GM23338 (cell line): ENCODE results near the gene CCN2. TPM values are rescaled to one million over a fixed set of nuclear protein-coding genes. Genes with fewer than 3 reads are reported as not detected.
A peak's percentile ranks its signal among the peaks of the same experiment; 100 is the strongest.

Experiments
- ATAC-seq: fragments of 200-7000 bp; cut with Tn5 transposase; 3 replicates; pipeline ENCODE4 v1.9.1; 2020
- DNase-seq: peaks from one replicate; pipeline ENCODE4 v3.0.0-alpha.2; 2015; ENCODE audit warnings: low spot score
- H2AFZ ChIP-seq: fragments of 200-600 bp; sonication (generic); 2 replicates; pipeline ENCODE4 v1.8.0; 2016; ENCODE audit warnings: antibody characterized with exemption, mild to moderate bottlenecking, moderate library complexity
- H3F3A ChIP-seq: fragments of 200-600 bp; sonication (generic); replicated peaks from 2 replicates; pipeline ENCODE4 v1.8.0; 2017; ENCODE audit warnings: antibody characterized with exemption, mixed run types, low read depth
- H3K27ac ChIP-seq: fragments of 200-600 bp; sonication (generic); 2 replicates; pipeline ENCODE4 v1.6.1; 2016; ENCODE audit warnings: low read depth
- H3K27me3 ChIP-seq: fragments of 200-600 bp; sonication (generic); 2 replicates; pipeline ENCODE4 v1.8.0; 2016; ENCODE audit warnings: mild to moderate bottlenecking, mixed run types, moderate library complexity; ENCODE audit not compliant: insufficient read depth
- H3K36me3 ChIP-seq: fragments of 200-600 bp; sonication (generic); 2 replicates; pipeline ENCODE4 v1.8.0; 2016; ENCODE audit warnings: mild to moderate bottlenecking; ENCODE audit not compliant: insufficient read depth
- H3K4me1 ChIP-seq: fragments of 200-600 bp; sonication (generic); 2 replicates; pipeline ENCODE4 v1.8.0; 2016; ENCODE audit warnings: mild to moderate bottlenecking, moderate library complexity; ENCODE audit not compliant: insufficient read depth
- H3K4me2 ChIP-seq: fragments of 200-600 bp; sonication (generic); 2 replicates; pipeline ENCODE4 v1.7.1; 2017; ENCODE audit warnings: mixed run types
- H3K4me3 ChIP-seq: fragments of 200-600 bp; sonication (generic); 2 replicates; pipeline ENCODE4 v1.6.1; 2016; ENCODE audit warnings: mixed run types
- H3K79me2 ChIP-seq: fragments of 200-600 bp; sonication (generic); replicated peaks from 2 replicates; pipeline ENCODE4 v1.8.0; 2017; ENCODE audit warnings: mild to moderate bottlenecking; ENCODE audit not compliant: insufficient read depth
- H3K9me2 ChIP-seq: fragments of 200-600 bp; sonication (generic); 2 replicates; pipeline ENCODE4 v1.8.0; 2017; ENCODE audit not compliant: insufficient read depth
- H4K20me1 ChIP-seq: fragments of 200-600 bp; sonication (generic); replicated peaks from 2 replicates; pipeline ENCODE4 v1.8.0; 2017; ENCODE audit warnings: mild to moderate bottlenecking; ENCODE audit not compliant: insufficient read depth
- H3K27ac Mint-ChIP-seq: 2 replicates; pipeline ENCODE4 v1.8.0; 2020; ENCODE audit warnings: inconsistent platforms, mild to moderate bottlenecking, moderate library complexity, mixed read lengths
- H3K27me3 Mint-ChIP-seq: 3 replicates; pipeline ENCODE4 v1.8.0; 2022; ENCODE audit warnings: low read depth, mild to moderate bottlenecking, moderate library complexity, mixed read lengths, inconsistent platforms; ENCODE audit not compliant: insufficient read depth, poor library complexity
- H3K36me3 Mint-ChIP-seq: 3 replicates; pipeline ENCODE4 v1.8.0; 2021; ENCODE audit warnings: low read depth, mild to moderate bottlenecking, inconsistent platforms, moderate library complexity, mixed read lengths
- H3K4me1 Mint-ChIP-seq: 3 replicates; pipeline ENCODE4 v1.8.0; 2020; ENCODE audit warnings: mild to moderate bottlenecking, inconsistent platforms, mixed read lengths
- H3K4me3 Mint-ChIP-seq: 3 replicates; pipeline ENCODE4 v1.8.0; 2021; ENCODE audit warnings: moderate library complexity, mild to moderate bottlenecking, inconsistent platforms, mixed read lengths
- H3K9me3 Mint-ChIP-seq: 3 replicates; pipeline ENCODE4 v1.8.0; 2020; ENCODE audit warnings: moderate library complexity, mild to moderate bottlenecking, inconsistent platforms, mixed read lengths
- EZH2 ChIP-seq: fragments of 200-600 bp; sonication (generic); IDR thresholded peaks from one replicate; pipeline ENCODE4 v1.8.0; 2017; ENCODE audit warnings: antibody characterized with exemption, mild to moderate bottlenecking, low read depth; ENCODE audit not compliant: unreplicated experiment
- EZH2phosphoT487 ChIP-seq: fragments of 200-600 bp; sonication (generic); IDR thresholded peaks from one replicate; pipeline ENCODE4 v1.8.1; 2018; ENCODE audit warnings: antibody characterized with exemption; ENCODE audit not compliant: unreplicated experiment
- JUNB ChIP-seq: IDR thresholded peaks from one replicate; pipeline ENCODE4 v1.6.1; 2016; ENCODE audit warnings: antibody characterized with exemption; ENCODE audit not compliant: unreplicated experiment
- STAT1 ChIP-seq: IDR thresholded peaks from one replicate; pipeline ENCODE4 v1.6.1; 2016; ENCODE audit warnings: antibody characterized with exemption; ENCODE audit not compliant: unreplicated experiment
- polyA plus RNA-seq: library from polyadenylated mRNA; unstranded; fragments of >200 nt; fragmentation: Nextera tagmentation; extraction: Ambion mirVana; gene quantifications from 2 replicates; pipeline ENCODE4 v1.2.1, GENCODE V29; 2016
- total RNA-seq: library from RNA; depleted of rRNA; stranded (reverse); fragments of >200 nt; shearing (Covaris generic); gene quantifications from 2 replicates; pipeline ENCODE4 v1.2.3, GENCODE V29; 2014
- TF ChIP-seq, protein P1 (sequence below): IDR thresholded peaks from one replicate; pipeline ENCODE4 v1.6.1; 2018; ENCODE audit warnings: antibody characterized with exemption; ENCODE audit not compliant: unreplicated experiment
- TF ChIP-seq, protein P2 (sequence below), 2 experiments: fragments of 200-600 bp in 1 of 2; sonication (generic) in 1 of 2; conservative IDR thresholded peaks; 2 replicates each; pipeline versions ENCODE4 v1.5.1 to v1.6.1; 2016 to 2017; ENCODE audit warnings: antibody characterized with exemption in 2 of 2, low read depth in 2 of 2, mild to moderate bottlenecking in 2 of 2, moderate library complexity in 1 of 2

CCN2 gene
- total and polyA plus RNA-seq, 2 experiments from 2014 or later, result 128 to 159 TPM

DNA sequence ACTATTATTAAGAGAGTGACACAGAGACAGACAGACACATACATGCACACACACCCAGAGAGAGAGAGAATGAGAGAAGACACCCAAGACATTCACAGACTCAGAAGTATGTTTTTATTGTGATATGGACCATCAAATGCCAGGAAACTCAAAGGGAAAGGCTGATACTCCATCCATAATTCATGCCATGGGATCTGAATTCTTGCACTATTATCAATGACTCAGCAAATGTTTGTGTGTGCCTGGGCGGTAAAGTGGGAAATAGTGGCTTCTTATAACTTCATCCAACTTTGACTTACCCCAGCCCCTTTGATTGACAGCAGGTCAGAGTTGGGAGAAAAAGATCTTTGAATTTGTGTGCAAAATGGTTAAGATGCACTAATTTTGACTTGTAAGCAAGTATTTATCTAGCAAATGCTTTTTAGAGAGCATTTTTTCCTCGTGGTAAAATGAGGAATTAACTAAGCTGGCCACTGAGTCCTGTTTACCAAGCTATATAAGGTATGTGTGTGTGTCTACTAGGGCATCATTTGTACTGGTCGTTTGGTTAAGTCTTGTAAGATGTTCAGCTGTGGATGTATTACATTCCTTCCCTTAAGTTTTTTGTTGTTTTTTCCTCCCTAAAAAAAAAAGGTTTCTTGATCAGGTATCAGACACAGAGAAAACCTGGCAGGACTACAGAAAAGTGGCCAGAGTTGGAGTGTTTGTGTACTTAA lies 3.0 kb upstream of the CCN2 start:
- no peak overlapping the region; the same call in 2 of the 3 replicates for H3K4me3 Mint-ChIP-seq

More for the DNA sequence above, 3.0 kb upstream of the CCN2 start:
- Mint-ChIP-seq H3K27ac (peak overlapping the region; percentile 31; the same call in 1 of the 2 replicates), H3K9me3 (peaks cover 5% of the 10 kb centered on the region; the same call in 2 of the 3 replicates), H3K4me1 (peaks cover 61% of the 10 kb centered on the region), H3K27me3 (peaks cover 22% of the 10 kb centered on the region), H3K36me3 (peaks cover 14% of the 10 kb centered on the region)
- Histone ChIP-seq H3K27me3 (no peaks in the 10 kb centered on the region), H3K79me2 (peaks cover 12% of the 10 kb centered on the region), H3K4me1 (peaks cover 51% of the 10 kb centered on the region), H3K9me2 (no peaks in the 10 kb centered on the region), H4K20me1 (peaks cover 5% of the 10 kb centered on the region), H3K27ac (peak overlapping the region; percentile 10; the same call in 1 of the 2 replicates), H2AFZ (no peak overlapping the region), H3K36me3 (peaks cover 7% of the 10 kb centered on the region), H3K4me3 (no peak overlapping the region), H3F3A (peaks cover 6% of the 10 kb centered on the region), H3K4me2 (peak overlapping the region; percentile 41)
- TF ChIP-seq, protein P1, sequence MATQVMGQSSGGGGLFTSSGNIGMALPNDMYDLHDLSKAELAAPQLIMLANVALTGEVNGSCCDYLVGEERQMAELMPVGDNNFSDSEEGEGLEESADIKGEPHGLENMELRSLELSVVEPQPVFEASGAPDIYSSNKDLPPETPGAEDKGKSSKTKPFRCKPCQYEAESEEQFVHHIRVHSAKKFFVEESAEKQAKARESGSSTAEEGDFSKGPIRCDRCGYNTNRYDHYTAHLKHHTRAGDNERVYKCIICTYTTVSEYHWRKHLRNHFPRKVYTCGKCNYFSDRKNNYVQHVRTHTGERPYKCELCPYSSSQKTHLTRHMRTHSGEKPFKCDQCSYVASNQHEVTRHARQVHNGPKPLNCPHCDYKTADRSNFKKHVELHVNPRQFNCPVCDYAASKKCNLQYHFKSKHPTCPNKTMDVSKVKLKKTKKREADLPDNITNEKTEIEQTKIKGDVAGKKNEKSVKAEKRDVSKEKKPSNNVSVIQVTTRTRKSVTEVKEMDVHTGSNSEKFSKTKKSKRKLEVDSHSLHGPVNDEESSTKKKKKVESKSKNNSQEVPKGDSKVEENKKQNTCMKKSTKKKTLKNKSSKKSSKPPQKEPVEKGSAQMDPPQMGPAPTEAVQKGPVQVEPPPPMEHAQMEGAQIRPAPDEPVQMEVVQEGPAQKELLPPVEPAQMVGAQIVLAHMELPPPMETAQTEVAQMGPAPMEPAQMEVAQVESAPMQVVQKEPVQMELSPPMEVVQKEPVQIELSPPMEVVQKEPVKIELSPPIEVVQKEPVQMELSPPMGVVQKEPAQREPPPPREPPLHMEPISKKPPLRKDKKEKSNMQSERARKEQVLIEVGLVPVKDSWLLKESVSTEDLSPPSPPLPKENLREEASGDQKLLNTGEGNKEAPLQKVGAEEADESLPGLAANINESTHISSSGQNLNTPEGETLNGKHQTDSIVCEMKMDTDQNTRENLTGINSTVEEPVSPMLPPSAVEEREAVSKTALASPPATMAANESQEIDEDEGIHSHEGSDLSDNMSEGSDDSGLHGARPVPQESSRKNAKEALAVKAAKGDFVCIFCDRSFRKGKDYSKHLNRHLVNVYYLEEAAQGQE, result no peak
- no peak for TF ChIP-seq STAT1
- no peak for TF ChIP-seq EZH2phosphoT487
- TF ChIP-seq JUNB, result no peak
- TF ChIP-seq, protein P2, sequence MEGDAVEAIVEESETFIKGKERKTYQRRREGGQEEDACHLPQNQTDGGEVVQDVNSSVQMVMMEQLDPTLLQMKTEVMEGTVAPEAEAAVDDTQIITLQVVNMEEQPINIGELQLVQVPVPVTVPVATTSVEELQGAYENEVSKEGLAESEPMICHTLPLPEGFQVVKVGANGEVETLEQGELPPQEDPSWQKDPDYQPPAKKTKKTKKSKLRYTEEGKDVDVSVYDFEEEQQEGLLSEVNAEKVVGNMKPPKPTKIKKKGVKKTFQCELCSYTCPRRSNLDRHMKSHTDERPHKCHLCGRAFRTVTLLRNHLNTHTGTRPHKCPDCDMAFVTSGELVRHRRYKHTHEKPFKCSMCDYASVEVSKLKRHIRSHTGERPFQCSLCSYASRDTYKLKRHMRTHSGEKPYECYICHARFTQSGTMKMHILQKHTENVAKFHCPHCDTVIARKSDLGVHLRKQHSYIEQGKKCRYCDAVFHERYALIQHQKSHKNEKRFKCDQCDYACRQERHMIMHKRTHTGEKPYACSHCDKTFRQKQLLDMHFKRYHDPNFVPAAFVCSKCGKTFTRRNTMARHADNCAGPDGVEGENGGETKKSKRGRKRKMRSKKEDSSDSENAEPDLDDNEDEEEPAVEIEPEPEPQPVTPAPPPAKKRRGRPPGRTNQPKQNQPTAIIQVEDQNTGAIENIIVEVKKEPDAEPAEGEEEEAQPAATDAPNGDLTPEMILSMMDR (conservative IDR thresholded peaks at IDR 0.05; ENCODE audit: low read depth in 2 of 2), result no peak
- TF ChIP-seq EZH2, result no peak
- DNase-seq (no peak), ATAC-seq (no peak)
